ENCODE data around the gene ICA1L.

Gene ICA1L

GRCh38 chr2:202743613-202744012 lies 128.0 kb downstream of the ICA1L start:
- DNase-seq (ENCODE audit: low read depth, low spot score), result no peak

- DNase-seq (ENCODE audit: low read depth, low spot score), result no peak
Observed at GRCh38 chr2:202736826-202737225, 134.7 kb downstream of the ICA1L start.

- no peak for DNase-seq (ENCODE audit: low read depth, low spot score)
Observed at GRCh38 chr2:202726070-202726469, 145.5 kb downstream of the ICA1L start.

- no peak for DNase-seq (ENCODE audit: low read depth, low spot score)
Observed at GRCh38 chr2:202723746-202724145, 147.8 kb downstream of the ICA1L start.
